ENCODE measurements around the gene CEMIP.

The CEMIP gene

GRCh38 chr15:80912673-80913072, 133.5 kb downstream of the CEMIP start:
- ChIA-PET CTCF (interaction anchor here (0.5 to 2.4 kb wide), 4 partner anchors 39 to 569 kb away, joined by 3 to 9 read pairs (median 4); partner anchors contain the start of gene CEMIP), POLR2A (no interaction called here)

More at GRCh38 chr15:80912673-80913072, 133.5 kb downstream of the CEMIP start:
- Histone ChIP-seq H3K9me3 (ENCODE audit: control insufficient read depth, insufficient read depth, low read depth, low read length) (no peaks in the 10 kb centered on the region), H3K27ac (ENCODE audit: extremely low read depth, low read depth, low read length) (no peak overlapping the region), H3K4me3 (ENCODE audit: low read depth, low read length) (no peak overlapping the region), H3K36me3 (ENCODE audit: control insufficient read depth in 2 of 2, insufficient read depth in 1 of 2, low read length in 2 of 2) (no peaks in the 10 kb centered on the region), H3K4me1 (ENCODE audit: control insufficient read depth, insufficient read depth, low read length) (no peaks in the 10 kb centered on the region)
- no peak for TF ChIP-seq ZNF350 (tag by site-specific recombination; IDR thresholded peaks at IDR 0.05)
- no peak for TF ChIP-seq PRDM10 (tag by site-specific recombination; IDR thresholded peaks at IDR 0.05)
- no peak for TF ChIP-seq ZNF843 (tag by site-specific recombination; IDR thresholded peaks at IDR 0.05)
- no peak for TF ChIP-seq MEIS1 (CRISPR knock-in tag; IDR thresholded peaks at IDR 0.05; ENCODE audit: borderline replicate concordance)
- TF ChIP-seq ZNF169 (tag by site-specific recombination; IDR thresholded peaks at IDR 0.05), result no peak
- no peak for TF ChIP-seq REST (tag by site-specific recombination; IDR thresholded peaks at IDR 0.05)
- TF ChIP-seq OSR2 (tag by site-specific recombination; IDR thresholded peaks at IDR 0.05), result no peak
- no peak for TF ChIP-seq ZNF266 (tag by site-specific recombination; IDR thresholded peaks at IDR 0.05; ENCODE audit: low read depth)
- TF ChIP-seq, protein P1, sequence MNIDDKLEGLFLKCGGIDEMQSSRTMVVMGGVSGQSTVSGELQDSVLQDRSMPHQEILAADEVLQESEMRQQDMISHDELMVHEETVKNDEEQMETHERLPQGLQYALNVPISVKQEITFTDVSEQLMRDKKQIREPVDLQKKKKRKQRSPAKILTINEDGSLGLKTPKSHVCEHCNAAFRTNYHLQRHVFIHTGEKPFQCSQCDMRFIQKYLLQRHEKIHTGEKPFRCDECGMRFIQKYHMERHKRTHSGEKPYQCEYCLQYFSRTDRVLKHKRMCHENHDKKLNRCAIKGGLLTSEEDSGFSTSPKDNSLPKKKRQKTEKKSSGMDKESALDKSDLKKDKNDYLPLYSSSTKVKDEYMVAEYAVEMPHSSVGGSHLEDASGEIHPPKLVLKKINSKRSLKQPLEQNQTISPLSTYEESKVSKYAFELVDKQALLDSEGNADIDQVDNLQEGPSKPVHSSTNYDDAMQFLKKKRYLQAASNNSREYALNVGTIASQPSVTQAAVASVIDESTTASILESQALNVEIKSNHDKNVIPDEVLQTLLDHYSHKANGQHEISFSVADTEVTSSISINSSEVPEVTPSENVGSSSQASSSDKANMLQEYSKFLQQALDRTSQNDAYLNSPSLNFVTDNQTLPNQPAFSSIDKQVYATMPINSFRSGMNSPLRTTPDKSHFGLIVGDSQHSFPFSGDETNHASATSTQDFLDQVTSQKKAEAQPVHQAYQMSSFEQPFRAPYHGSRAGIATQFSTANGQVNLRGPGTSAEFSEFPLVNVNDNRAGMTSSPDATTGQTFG (tag by site-specific recombination; IDR thresholded peaks at IDR 0.05; ENCODE audit: borderline replicate concordance), result no peak
- no peak for TF ChIP-seq KLF10 (tag by site-specific recombination; IDR thresholded peaks at IDR 0.05)
- TF ChIP-seq ZNF221 (tag by site-specific recombination; IDR thresholded peaks at IDR 0.05; ENCODE audit: borderline replicate concordance), result no peak
- TF ChIP-seq TSHZ1 (tag by site-specific recombination; IDR thresholded peaks at IDR 0.05; ENCODE audit: borderline replicate concordance), result no peak
- TF ChIP-seq, protein P2, sequence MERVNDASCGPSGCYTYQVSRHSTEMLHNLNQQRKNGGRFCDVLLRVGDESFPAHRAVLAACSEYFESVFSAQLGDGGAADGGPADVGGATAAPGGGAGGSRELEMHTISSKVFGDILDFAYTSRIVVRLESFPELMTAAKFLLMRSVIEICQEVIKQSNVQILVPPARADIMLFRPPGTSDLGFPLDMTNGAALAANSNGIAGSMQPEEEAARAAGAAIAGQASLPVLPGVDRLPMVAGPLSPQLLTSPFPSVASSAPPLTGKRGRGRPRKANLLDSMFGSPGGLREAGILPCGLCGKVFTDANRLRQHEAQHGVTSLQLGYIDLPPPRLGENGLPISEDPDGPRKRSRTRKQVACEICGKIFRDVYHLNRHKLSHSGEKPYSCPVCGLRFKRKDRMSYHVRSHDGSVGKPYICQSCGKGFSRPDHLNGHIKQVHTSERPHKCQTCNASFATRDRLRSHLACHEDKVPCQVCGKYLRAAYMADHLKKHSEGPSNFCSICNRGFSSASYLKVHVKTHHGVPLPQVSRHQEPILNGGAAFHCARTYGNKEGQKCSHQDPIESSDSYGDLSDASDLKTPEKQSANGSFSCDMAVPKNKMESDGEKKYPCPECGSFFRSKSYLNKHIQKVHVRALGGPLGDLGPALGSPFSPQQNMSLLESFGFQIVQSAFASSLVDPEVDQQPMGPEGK (tag by site-specific recombination; IDR thresholded peaks at IDR 0.05), result no peak
- TF ChIP-seq SCRT2 (tag by site-specific recombination; IDR thresholded peaks at IDR 0.05), result no peak
- TF ChIP-seq ZNF211 (tag by site-specific recombination; IDR thresholded peaks at IDR 0.05; ENCODE audit: low read depth), result no peak
- no peak for TF ChIP-seq ZNF561 (tag by site-specific recombination; IDR thresholded peaks at IDR 0.05; ENCODE audit: borderline replicate concordance)

Data from HEK293 (cell line).